ENCODE measurements around the gene MINDY4.

GRCh38 chr7:30924624-30925023, 153.4 kb downstream of the MINDY4 start:
- no peak for TF ChIP-seq POLR2AphosphoS5 (IDR thresholded peaks at IDR 0.05; ENCODE audit: low read depth, low read length)
- TF ChIP-seq POLR2A (IDR thresholded peaks at IDR 0.05; ENCODE audit: low read depth, low read length): no peak

Data from GM12891 (cell line).